GM19043 (cell line): Measurements from ENCODE around the gene KCNE1.
"Not testable (repeated sequence)": the region's sequence is repeated elsewhere in the genome, so short reads cannot be mapped to it uniquely, and the experiment has no call there.

ENCODE experiments used
- ATAC-seq: cut with Tn5 transposase; IDR thresholded peaks from one replicate; pipeline ENCODE4 v1.9.1; 2021; ENCODE audit warnings: low read depth; ENCODE audit not compliant: unreplicated experiment

The KCNE1 gene

DNA sequence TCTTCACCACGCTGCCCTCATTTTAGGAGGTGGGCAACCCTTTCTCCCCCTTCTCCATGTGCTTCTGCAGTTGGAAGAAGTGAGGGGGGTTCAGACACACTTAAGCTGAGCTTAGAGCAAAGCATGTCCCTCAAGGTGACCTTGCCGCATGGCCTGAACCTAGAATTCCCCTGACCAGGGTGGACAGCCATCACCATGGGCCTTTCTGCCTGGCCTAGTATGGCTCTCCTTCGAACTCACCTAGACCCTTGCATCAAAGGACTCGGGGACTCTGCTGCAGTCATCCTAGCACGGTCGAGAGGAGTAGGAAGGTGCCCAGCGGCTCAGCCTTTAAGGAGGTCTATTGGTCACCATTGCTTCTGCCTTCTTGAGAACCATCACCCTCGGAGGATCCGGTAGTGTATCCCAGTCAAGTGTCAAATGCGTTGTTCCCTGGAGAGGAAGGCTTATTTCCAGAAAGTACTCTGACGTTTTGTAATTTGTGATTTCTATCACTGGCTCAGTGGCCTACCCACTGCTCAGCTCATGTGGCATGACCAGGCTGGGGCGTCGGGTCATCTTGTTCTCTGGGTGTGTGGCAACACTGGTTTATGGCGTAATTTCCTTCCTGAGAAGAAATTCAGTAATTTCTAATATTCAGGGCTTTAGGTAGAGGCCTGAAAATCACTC lies at the start of gene KCNE1:
Gene KCNE1, minus strand, starts transcription at position 424 of the 669 bp plus-strand sequence. CDS start 62,576 bp downstream, outside the sequence.
- no peak for ATAC-seq

DNA sequence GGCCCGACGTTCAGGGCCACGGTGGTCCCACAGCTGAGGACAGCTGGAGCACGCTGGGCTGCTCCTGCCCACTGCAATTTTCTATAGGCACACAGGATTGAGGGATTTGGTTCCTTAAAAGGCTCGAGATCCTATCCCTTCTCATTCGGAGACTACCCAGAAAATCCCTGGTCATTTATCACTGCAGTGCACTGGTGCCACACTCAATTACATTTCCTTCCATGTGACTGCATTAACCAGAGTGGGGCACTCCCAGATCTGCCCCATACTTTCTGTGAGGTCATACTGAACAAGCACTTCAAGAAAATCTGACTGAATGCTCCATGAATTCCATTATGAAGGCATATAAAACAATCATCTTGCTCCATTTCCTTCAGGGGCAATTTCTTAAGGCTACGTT lies 49.8 kb upstream of the KCNE1 start:
- ATAC-seq = no peak

DNA sequence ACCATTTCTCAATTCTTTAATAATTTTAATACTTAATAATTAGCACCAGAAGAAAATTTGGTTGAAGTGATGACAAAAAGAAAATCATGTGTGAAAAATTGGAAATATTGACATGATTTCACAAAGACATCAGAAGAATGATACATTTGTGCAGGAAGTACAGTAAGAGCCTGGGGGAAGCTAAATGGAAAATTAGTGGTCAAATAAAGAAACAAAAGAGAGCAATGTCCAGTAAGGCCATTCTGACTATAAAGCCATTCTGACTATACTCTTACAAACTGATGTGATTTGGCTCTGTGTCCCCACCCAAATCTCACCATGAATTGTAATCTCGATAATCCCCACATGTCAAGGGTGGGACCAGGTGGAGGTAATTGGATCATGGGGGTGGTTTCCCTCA lies 48.6 kb upstream of the KCNE1 start:
- ATAC-seq = no peak

DNA sequence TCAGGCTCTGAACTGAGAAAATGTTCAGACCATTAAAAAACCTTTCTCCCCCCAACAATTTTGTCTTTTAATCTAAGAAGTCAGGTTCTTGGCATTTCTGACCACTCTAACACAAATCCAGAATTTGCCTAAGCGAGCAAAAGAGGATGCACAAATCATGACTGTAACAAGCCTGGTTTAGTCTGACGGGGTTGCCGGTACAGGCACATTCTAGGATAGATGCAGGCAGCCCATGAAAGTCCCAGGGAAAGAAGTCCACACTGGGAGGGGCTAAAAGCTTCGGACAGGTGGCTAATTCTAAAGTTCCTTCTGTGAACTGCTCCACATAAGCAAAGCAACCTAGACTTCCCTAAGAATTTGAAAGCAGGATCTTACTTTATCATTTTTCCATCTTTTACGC lies 48.0 kb upstream of the KCNE1 start:
- no peak for ATAC-seq

DNA sequence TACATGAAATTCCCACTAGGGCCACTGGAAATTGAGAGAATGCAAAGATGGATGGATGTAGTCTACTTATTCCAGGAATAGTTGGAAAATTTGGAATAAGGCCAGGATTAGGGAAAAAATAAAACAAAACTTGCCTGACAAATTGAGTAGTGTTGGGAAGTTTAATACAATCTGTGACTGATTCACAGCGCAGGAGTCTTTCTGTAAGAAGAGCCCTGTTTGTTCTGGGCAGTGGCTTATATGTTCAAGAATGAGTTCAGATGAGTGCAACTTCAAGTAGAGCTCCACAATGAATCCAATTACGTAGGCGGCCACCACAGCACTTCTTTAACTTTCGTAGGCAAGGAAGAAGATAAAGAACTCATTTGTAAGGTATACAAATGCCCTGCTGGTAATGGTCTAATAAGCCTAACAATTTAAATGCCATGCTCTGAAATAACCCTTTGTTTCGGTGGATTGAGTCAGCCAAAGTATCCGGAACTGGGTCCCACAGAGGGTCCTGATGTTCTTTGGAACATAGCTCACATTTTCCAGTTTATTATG lies 47.1 kb upstream of the KCNE1 start:
- ATAC-seq = no peak

DNA sequence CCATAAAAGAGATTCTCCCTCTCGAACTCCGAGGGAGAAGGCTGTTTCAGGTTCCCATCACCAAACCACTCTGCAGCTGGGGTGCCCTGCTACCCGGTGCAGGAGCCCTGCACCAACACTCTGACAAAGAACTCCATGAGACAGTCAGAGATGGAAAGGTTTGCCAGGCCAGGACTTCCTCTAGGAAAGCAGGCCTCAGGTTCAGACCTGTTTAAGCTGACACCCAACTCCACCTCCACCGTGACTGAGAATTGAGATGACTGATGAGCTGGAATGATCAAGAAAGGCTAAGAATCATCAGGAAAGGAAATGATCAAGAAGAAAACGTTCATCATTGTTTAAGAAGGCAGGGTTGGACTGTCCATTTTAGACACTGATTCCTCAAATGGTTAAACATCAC lies 46.2 kb upstream of the KCNE1 start:
- no peak for ATAC-seq

DNA sequence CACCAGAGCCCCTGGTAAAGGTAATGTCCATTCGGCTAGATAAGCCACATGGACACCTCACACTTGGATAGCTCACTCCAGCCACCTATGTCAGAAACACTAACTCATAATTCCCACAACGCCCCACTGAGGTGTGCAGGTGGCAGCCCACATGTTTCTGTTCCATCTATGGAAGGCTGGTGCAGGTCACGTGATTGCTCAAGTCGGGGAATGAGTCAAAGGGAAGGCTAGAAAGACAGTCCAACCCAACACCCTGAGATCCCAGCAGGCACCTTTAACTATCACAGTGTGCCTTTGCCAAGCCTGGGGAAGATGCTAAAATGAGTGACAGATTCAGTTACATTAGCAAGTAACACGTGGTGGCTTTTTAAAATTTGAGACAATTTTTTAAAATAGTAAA lies 45.3 kb upstream of the KCNE1 start:
- no peak for ATAC-seq

DNA sequence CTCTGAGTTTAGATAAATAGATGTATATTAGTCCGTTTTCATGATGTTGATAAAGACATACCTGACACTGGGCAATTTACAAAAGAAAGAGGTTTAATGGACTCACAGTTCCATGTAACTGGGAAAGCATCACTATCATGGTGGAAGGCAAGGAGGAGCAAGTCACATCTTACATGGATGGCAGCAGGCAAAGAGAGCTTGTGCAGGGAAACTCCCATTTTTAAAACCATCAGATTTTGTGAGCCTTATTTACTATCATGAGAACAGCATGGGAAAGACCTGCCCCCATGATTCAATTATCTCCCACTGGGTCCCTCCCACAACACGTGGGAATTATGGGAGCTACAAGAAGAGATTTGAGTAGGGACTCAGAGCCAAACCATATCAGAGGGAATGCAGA lies 42.7 kb upstream of the KCNE1 start:
- not testable (repeated sequence) for ATAC-seq

DNA sequence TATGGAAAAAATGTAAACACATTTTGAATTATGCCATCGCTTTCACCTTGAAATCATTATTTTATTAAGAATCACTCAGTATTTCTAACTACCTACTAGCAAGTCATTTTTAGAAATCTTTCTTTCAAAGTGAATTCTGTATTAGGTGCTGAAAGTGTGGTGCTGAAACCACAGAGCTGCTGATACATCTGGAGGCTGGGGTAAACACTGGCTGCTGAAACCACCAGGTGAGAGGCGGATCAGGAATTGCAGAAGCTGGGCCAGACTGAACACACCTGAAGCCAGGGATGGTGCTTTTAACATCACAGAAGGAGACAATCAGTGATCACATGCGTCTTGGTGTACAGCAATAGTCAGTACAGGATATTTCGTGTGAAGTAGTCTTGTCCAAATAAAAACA lies 42.2 kb upstream of the KCNE1 start:
- ATAC-seq = no peak

DNA sequence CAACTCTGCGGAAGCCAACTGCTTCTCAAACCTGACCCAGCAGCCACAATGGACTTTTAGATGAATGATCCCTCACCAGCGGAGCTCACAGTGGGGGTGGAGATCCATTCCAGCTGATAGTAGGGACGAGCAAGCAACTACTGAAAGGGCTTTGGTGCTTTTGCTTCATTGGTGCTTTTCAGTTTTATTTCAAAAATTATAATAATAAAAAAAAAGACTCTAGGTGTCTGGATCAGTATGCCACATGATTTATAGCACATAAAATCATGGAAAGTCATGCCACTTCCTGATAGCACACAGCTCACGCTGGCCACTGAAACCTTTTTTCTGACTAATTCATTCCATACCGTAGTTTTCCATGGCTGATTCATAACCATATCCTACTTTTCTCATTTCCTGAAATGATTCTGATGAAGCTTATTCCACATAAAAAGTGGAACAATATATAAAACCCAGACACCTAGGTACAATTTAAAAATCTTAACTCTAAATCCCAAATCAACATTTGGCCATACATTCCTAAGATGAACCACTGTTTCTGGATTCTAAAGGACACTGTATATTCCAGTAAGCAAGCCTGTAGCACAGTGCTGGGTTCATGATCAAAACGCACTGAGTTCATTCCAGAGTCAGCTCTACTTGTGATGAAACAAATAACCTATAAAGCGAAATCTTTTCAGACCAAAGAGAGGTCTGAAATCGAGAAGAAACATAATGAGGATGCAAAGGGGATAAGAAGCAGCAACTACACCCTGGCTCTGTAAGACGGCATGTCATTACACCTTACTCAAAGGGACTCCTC lies 41.3 kb upstream of the KCNE1 start:
- ATAC-seq = no peak

DNA sequence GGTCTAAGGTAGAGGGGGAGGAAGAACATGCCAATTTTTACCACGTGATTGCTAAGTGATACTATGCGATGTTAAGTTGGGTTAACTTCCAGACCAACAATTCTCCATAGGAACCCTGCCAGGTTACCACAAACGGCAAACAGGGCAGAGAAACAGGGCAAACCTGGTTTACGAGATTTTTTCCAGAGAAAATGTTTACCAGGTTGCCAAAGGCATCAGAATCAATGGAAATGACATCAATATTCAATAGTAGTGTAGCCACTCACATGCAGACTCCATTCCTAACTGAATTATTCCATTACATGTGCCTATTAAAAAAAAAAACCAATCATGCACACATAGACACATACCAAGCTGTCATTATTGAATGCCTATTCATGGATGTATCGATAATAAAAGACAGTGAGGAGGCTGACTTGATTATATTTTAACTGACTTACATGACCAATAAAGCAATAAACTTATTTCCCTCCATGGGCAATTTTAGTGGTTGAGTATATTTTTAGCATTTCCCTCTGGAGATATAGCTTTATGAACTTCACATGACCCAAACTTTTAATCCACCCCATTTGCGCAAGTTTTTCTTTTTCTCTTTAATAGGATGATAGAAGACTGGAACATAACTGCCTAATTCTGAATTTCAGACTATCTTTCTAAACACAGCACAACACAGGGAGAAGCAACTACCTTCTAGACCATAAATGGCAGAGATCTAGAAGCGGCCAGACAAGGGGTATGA lies 40.5 kb upstream of the KCNE1 start:
- ATAC-seq = no peak

DNA sequence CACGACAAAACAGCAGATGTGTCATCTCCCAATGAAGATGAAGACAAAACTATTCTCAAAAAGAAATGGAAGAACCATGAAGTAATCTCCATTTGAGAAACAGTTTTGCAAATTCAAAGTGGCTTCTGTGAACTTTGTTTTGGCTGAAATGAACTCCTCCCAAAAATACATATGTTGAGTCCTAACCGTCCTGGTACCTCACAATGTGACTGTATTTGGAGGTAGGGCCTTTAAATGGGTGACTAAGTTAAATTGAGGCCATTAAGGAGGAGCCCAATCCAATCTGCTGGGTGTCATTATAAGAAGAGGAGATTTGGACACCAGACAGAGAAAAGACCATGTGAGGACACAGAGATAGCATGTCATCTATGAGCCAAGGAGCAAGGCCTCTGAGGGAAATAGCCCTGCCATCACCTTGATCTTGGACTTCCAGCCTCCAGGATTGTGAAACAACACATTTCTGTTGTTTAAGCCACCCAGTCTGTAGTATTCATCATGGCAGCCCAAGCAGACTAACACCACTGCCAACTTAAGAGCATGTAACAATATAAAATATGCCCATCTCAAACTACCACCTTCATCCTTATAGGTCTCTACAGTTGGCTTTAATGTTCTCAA lies 38.3 kb upstream of the KCNE1 start:
- ATAC-seq = no peak

DNA sequence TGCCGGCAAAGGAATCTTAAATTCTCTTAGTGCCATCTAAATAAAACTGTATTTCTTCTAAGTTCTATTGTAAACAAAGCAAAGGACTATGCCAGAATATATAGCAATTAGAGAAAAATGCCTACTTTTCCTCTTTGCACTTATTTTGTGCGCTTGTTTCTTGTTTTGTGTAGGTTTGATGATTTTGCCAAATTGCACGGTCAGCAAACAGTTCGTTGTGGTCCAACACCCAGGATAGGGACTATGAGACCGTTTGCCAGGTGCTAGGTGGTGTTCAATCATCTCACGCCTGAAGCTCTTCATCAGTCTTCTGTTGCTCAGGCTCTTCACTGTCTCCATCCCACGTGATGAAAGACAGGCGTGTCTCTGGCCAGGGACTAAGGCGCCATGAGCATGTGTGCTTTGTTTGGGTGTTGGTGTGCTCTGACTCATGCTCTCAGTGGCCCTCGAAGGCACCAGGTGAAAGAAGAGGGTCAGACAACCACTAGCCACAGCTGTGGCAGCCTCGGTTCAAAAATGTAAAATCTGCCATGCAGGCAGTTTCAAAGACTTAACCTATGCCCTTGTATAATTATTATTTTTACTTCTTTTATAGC lies 36.9 kb upstream of the KCNE1 start:
- no peak for ATAC-seq

DNA sequence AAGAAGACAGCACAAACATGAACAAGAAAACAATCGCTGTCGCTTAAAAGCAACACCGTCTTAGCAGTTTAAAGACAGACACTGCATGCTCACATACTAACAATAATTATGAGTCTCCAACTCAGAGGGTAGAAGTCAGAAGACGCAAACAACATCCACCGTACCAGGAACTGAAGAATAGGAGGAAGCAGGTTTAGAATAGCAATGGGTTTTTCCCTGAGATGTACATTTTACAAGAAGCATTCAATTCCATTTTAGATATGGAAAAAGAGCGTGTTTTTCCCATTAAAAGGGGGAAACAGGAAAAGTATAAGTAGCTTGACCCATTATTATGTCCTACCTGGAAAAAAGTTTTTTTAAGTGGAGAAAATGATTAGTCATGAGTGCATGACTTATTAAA lies 34.5 kb upstream of the KCNE1 start:
- ATAC-seq = no peak

DNA sequence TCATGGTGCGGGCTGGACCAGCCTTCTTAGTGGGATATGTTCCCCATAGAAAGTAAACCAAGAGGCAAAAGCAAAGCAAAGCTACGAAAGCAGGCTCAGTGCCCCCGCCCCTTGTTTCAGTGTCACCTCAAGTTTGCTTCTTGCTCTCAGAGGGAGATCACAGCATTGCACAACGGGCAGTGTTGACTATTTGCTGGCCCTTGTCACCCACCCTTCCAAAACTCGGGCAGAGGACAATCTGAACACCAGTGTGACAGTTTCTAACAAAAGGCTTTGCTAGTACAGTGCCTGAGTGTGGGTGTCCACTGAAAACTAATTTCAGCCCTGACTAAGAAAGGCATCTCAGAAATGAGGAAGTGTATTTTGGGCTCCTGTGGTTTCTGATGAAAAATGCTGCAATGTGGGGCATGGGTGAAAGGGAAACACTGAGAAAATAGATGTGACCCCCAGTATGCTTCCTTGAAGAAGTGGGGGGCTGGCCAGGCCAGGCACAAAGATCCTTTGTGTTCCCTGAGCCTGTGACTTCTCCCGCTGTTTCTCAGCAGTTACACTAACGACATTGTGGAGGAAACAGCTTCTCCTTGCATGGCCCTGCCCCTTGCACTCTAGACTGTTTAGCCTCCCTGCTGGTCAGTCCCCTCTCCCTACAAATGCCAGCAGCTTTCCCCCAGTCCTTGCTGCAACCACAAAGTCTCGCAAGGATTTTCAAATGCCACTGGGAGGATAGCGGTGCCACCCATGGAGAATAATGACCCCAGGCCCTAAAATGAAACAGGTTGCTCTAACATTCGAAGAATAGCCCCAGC lies 33.3 kb upstream of the KCNE1 start:
- peak; percentile 87 for ATAC-seq

DNA sequence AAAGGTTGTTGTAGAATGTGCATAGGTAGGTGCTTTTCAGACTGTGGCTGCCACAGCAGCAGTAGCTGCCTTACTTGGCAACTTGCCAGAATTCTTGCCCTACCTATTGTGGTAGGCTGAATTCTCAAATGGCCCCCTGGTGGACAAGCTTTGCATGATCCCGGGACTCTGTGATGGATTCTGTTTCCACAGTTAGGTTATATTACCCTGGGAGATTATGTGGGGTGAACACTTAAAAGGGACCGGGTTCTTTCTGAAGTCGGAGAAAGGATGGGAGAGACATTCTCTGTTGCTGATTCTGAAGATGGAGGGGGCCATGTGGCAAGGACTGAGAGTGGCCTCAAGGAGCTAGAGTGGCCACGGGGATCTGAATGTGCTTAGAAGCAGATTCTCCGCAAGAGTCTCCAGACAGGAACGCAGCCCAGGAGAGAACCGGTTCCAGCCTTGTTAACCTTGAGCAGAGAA lies 32.1 kb upstream of the KCNE1 start:
- no peak for ATAC-seq

DNA sequence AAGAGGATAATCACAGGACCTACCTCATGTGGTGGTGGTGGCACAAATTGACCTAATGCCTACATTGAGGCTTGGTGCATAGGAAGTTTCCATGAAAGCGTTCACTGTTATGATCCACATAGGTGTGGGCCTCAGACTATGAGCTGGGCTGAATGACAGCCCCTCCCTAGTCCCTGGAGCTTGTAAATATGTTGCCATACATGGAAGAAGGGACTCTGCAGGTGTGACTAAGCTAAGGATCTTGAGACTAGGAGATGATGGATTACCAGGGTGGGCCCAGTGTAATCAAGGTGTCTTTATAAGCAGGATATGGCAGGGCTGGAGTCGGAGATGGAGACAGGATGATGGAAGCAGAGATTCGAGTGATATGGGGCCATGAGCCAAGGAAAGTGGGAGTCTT lies 31.0 kb upstream of the KCNE1 start:
- no peak for ATAC-seq

DNA sequence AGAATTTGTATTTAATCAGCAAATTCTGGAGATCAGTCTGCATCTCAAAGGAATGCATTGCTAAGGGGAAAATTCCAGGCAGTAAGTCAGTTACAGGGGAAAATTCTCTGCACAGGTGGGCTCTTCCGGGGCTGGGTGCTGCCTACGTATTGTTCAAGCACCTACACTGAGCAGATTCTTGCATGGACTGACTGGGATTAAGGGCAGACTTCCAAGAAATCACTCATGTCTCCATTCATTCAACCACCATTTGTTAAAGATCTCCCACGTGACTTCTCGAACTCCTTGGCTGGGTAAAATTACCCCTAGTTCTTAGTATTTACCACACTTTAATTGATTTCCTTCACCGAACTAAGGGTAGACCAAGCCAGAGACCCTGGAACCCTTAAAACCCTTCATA lies 28.2 kb upstream of the KCNE1 start:
- ATAC-seq = no peak

DNA sequence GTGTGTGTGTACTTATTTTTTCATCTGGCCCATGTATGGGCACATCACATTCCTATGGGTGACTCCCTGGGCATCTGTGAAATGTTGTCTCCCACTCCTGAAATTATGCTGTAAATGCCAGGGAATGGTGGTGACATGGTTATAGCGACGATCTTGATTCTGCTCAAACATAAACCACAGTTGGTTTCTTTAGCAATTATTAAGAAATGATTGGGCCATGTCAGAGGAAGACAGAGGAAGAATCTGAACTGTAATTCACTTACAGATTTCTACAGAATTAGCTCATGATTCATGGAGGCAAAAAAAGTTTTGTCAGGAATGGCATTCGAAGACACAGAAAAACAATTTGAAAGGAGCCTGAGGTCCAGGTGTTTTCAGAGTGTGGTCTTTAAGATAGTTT lies 25.8 kb upstream of the KCNE1 start:
- no peak for ATAC-seq

DNA sequence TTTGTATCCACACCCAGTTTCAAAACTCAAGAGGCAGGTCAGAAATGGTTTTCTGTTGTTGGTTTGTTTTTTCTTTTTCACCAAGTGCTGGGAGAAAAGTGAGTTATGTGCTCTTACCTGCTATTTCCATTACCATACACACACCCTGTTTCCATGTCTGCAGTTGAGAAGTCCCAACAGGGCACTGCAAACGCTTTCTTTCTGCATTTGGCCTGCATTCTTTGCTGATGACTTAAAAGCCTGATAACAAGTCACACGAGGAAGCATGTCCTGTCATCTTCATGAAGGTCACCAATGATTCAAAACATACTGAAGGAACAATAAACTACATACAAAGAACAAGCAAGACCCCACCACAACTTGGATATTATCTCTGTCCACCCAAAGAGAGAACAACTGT lies 24.8 kb upstream of the KCNE1 start:
- ATAC-seq = no peak
